GM12892 (cell line): ENCODE measurements around the gene THBS3.

Experiments
- POLR2AphosphoS5 ChIP-seq: IDR thresholded peaks from 2 replicates; pipeline ENCODE4 v1.6.1; 2011; ENCODE audit warnings: low read depth, low read length, control low read depth
- TAF1 ChIP-seq: IDR thresholded peaks from 2 replicates; pipeline ENCODE4 v1.6.1; 2011; ENCODE audit warnings: low read depth, mild to moderate bottlenecking, control low read depth, low read length, borderline replicate concordance

- TF ChIP-seq TAF1 (no peak), POLR2AphosphoS5 (no peak)
These were observed 2.8 kb upstream of the THBS3 start for GRCh38 chr1:155210314-155211104.
